ENCODE data around the gene MXD4. TPM values are rescaled to one million over a fixed set of nuclear protein-coding genes. Genes with fewer than 3 reads are reported as not detected.
A peak's percentile ranks its signal among the peaks of the same experiment; 100 is the strongest.

Gene MXD4
- total RNA-seq, 1 experiment from 2014 or later: 20.4 TPM

DNA sequence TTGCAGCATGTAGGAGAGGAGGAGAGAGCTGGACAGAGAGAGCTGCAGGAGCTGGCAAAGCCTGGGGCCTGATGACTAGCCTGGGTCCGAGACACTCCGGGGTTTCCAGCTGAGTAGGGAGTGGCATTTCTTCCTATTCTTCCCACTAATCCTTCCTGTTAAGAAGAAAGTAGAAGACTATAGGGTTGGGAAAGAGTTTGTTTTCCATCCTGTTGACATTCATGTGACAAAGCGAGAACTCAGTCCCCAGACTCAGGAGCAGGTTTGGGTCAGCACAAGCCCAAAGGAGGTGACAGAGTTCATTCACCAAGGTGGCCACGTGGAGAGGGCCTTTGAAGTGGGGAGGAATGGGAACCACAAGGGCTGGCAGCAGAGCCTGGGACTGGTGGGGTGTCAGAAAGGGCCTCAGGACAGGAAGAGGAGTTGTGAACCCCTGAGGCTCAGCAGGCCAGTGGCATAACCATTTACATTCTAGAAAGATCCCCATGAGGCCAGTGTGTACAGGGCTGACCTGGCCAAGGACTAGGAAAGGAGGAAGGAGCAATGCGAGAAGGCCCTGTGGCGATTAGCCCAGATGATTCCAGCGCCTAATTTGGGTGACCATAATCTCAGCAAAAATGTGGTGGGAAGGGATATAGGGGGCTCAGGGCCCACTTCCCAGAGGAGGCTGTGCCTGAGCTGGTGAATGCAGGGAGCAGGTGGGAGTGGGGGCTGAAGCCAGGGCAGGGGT is 16.7 kb downstream of the MXD4 start:
- H3K9me3 Mint-ChIP-seq: peaks cover 23% of the 10 kb centered on the region
- H3K27me3 Mint-ChIP-seq (ENCODE audit: low read depth): peaks cover 13% of the 10 kb centered on the region
- H3K36me3 Mint-ChIP-seq: peaks cover 13% of the 10 kb centered on the region
- TF ChIP-seq FOXJ3 (CRISPR knock-in tag; IDR thresholded peaks at IDR 0.05; ENCODE audit: borderline replicate concordance) (no peak), SMAD3 (CRISPR knock-in tag; IDR thresholded peaks at IDR 0.05; ENCODE audit: borderline replicate concordance) (no peak), CREB1 (CRISPR knock-in tag; IDR thresholded peaks at IDR 0.05) (no peak), MYBL2 (CRISPR knock-in tag; IDR thresholded peaks at IDR 0.05) (no peak)
- TF ChIP-seq, protein P1, sequence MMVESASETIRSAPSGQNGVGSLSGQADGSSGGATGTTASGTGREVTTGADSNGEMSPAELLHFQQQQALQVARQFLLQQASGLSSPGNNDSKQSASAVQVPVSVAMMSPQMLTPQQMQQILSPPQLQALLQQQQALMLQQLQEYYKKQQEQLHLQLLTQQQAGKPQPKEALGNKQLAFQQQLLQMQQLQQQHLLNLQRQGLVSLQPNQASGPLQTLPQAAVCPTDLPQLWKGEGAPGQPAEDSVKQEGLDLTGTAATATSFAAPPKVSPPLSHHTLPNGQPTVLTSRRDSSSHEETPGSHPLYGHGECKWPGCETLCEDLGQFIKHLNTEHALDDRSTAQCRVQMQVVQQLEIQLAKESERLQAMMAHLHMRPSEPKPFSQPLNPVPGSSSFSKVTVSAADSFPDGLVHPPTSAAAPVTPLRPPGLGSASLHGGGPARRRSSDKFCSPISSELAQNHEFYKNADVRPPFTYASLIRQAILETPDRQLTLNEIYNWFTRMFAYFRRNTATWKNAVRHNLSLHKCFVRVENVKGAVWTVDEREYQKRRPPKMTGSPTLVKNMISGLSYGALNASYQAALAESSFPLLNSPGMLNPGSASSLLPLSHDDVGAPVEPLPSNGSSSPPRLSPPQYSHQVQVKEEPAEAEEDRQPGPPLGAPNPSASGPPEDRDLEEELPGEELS (CRISPR knock-in tag; IDR thresholded peaks at IDR 0.05): no peak
- TF ChIP-seq, protein P2, sequence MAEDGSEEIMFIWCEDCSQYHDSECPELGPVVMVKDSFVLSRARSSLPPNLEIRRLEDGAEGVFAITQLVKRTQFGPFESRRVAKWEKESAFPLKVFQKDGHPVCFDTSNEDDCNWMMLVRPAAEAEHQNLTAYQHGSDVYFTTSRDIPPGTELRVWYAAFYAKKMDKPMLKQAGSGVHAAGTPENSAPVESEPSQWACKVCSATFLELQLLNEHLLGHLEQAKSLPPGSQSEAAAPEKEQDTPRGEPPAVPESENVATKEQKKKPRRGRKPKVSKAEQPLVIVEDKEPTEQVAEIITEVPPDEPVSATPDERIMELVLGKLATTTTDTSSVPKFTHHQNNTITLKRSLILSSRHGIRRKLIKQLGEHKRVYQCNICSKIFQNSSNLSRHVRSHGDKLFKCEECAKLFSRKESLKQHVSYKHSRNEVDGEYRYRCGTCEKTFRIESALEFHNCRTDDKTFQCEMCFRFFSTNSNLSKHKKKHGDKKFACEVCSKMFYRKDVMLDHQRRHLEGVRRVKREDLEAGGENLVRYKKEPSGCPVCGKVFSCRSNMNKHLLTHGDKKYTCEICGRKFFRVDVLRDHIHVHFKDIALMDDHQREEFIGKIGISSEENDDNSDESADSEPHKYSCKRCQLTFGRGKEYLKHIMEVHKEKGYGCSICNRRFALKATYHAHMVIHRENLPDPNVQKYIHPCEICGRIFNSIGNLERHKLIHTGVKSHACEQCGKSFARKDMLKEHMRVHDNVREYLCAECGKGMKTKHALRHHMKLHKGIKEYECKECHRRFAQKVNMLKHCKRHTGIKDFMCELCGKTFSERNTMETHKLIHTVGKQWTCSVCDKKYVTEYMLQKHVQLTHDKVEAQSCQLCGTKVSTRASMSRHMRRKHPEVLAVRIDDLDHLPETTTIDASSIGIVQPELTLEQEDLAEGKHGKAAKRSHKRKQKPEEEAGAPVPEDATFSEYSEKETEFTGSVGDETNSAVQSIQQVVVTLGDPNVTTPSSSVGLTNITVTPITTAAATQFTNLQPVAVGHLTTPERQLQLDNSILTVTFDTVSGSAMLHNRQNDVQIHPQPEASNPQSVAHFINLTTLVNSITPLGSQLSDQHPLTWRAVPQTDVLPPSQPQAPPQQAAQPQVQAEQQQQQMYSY (CRISPR knock-in tag; IDR thresholded peaks at IDR 0.05): no peak
- ChIA-PET POLR2A (no interaction called here), CTCF (no interaction called here)
- no peak overlapping the region for H3K4me3 Mint-ChIP-seq
- peaks cover 15% of the 10 kb centered on the region for H3K4me1 Mint-ChIP-seq
- no peak overlapping the region for H3K27ac Mint-ChIP-seq
- ATAC-seq (no peak), DNase-seq (ENCODE audit: low spot score) (peak; percentile 11)

DNA sequence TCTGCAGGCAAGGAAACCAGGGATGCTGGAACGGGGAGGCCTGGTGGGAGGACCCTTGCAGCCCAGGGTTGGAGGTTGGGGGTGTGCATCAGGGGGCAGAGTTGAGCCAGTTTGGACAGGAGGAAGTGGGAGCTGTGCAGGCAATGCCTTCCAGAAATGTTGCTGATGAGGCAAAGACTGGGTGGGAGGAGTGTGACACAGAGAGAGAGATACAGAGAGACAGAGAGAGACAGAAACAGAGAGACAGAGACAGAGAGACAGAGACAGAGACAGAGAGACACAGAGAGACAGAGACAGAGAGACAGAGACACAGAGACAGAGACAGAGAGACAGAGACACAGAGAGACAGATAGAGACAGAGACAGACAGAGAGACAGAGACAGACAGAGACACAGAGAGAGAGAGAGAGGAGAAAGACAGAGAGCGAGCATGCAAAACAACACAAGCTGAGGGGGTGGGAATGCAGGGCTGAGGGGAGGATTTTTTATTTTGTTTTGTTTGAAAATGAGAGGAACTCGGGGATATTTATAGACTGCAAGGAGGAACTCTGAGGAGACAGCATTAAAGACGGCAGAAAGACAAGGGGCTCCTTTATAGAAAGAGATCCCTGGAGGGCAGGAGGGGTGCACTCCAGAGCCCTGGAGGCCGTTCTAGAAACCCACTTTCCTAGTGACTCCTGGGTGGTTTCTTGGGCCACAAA is 18.1 kb downstream of the MXD4 start:
- POLR2A ChIA-PET: no interaction called here
- TF ChIP-seq FOXJ3 (CRISPR knock-in tag; IDR thresholded peaks at IDR 0.05; ENCODE audit: borderline replicate concordance) (no peak), JUN (CRISPR knock-in tag; IDR thresholded peaks at IDR 0.05) (no peak), GTF2I (CRISPR knock-in tag; conservative IDR thresholded peaks at IDR 0.05) (no peak), SMAD4 (CRISPR knock-in tag; IDR thresholded peaks at IDR 0.05) (no peak), PRRX2 (CRISPR knock-in tag; IDR thresholded peaks at IDR 0.05) (no peak), EMX1 (CRISPR knock-in tag; IDR thresholded peaks at IDR 0.05) (no peak), NFATC4 (CRISPR knock-in tag; IDR thresholded peaks at IDR 0.05) (no peak), ZNF416 (CRISPR knock-in tag; IDR thresholded peaks at IDR 0.05) (no peak), CREB1 (CRISPR knock-in tag; IDR thresholded peaks at IDR 0.05) (no peak), ZNF219 (CRISPR knock-in tag; IDR thresholded peaks at IDR 0.05; ENCODE audit: borderline replicate concordance) (no peak), SMAD3 (CRISPR knock-in tag; IDR thresholded peaks at IDR 0.05; ENCODE audit: borderline replicate concordance) (no peak)
- TF ChIP-seq, protein P3, sequence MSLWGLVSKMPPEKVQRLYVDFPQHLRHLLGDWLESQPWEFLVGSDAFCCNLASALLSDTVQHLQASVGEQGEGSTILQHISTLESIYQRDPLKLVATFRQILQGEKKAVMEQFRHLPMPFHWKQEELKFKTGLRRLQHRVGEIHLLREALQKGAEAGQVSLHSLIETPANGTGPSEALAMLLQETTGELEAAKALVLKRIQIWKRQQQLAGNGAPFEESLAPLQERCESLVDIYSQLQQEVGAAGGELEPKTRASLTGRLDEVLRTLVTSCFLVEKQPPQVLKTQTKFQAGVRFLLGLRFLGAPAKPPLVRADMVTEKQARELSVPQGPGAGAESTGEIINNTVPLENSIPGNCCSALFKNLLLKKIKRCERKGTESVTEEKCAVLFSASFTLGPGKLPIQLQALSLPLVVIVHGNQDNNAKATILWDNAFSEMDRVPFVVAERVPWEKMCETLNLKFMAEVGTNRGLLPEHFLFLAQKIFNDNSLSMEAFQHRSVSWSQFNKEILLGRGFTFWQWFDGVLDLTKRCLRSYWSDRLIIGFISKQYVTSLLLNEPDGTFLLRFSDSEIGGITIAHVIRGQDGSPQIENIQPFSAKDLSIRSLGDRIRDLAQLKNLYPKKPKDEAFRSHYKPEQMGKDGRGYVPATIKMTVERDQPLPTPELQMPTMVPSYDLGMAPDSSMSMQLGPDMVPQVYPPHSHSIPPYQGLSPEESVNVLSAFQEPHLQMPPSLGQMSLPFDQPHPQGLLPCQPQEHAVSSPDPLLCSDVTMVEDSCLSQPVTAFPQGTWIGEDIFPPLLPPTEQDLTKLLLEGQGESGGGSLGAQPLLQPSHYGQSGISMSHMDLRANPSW (CRISPR knock-in tag; conservative IDR thresholded peaks at IDR 0.05; ENCODE audit: low read depth): no peak
- TF ChIP-seq, protein P4, sequence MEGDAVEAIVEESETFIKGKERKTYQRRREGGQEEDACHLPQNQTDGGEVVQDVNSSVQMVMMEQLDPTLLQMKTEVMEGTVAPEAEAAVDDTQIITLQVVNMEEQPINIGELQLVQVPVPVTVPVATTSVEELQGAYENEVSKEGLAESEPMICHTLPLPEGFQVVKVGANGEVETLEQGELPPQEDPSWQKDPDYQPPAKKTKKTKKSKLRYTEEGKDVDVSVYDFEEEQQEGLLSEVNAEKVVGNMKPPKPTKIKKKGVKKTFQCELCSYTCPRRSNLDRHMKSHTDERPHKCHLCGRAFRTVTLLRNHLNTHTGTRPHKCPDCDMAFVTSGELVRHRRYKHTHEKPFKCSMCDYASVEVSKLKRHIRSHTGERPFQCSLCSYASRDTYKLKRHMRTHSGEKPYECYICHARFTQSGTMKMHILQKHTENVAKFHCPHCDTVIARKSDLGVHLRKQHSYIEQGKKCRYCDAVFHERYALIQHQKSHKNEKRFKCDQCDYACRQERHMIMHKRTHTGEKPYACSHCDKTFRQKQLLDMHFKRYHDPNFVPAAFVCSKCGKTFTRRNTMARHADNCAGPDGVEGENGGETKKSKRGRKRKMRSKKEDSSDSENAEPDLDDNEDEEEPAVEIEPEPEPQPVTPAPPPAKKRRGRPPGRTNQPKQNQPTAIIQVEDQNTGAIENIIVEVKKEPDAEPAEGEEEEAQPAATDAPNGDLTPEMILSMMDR (IDR thresholded peaks at IDR 0.05): no peak
- TF ChIP-seq, protein P5, sequence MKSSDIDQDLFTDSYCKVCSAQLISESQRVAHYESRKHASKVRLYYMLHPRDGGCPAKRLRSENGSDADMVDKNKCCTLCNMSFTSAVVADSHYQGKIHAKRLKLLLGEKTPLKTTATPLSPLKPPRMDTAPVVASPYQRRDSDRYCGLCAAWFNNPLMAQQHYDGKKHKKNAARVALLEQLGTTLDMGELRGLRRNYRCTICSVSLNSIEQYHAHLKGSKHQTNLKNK (CRISPR knock-in tag; IDR thresholded peaks at IDR 0.05): no peak
- TF ChIP-seq, protein P6, sequence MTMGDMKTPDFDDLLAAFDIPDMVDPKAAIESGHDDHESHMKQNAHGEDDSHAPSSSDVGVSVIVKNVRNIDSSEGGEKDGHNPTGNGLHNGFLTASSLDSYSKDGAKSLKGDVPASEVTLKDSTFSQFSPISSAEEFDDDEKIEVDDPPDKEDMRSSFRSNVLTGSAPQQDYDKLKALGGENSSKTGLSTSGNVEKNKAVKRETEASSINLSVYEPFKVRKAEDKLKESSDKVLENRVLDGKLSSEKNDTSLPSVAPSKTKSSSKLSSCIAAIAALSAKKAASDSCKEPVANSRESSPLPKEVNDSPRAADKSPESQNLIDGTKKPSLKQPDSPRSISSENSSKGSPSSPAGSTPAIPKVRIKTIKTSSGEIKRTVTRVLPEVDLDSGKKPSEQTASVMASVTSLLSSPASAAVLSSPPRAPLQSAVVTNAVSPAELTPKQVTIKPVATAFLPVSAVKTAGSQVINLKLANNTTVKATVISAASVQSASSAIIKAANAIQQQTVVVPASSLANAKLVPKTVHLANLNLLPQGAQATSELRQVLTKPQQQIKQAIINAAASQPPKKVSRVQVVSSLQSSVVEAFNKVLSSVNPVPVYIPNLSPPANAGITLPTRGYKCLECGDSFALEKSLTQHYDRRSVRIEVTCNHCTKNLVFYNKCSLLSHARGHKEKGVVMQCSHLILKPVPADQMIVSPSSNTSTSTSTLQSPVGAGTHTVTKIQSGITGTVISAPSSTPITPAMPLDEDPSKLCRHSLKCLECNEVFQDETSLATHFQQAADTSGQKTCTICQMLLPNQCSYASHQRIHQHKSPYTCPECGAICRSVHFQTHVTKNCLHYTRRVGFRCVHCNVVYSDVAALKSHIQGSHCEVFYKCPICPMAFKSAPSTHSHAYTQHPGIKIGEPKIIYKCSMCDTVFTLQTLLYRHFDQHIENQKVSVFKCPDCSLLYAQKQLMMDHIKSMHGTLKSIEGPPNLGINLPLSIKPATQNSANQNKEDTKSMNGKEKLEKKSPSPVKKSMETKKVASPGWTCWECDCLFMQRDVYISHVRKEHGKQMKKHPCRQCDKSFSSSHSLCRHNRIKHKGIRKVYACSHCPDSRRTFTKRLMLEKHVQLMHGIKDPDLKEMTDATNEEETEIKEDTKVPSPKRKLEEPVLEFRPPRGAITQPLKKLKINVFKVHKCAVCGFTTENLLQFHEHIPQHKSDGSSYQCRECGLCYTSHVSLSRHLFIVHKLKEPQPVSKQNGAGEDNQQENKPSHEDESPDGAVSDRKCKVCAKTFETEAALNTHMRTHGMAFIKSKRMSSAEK (CRISPR knock-in tag; IDR thresholded peaks at IDR 0.05; ENCODE audit: borderline replicate concordance): no peak

More for the DNA sequence above, 18.1 kb downstream of the MXD4 start:
- no peak for ATAC-seq
- H3K9me3 Mint-ChIP-seq: peaks cover 23% of the 10 kb centered on the region
- no peak overlapping the region; the same call in 1 of the 2 replicates for H3K27ac Mint-ChIP-seq
- peaks cover 16% of the 10 kb centered on the region for H3K36me3 Mint-ChIP-seq
- CTCF ChIA-PET: interaction anchor here (0.6 to 1.0 kb wide), 3 partner anchors 23 to 198 kb away, joined by 3 to 4 read pairs (median 3); no protein-coding TSS in a partner anchor
- no peak overlapping the region for H3K4me3 Mint-ChIP-seq
- peak; percentile 29 for DNase-seq (ENCODE audit: low spot score)
- H3K27me3 Mint-ChIP-seq (ENCODE audit: low read depth): peaks cover 13% of the 10 kb centered on the region
- H3K4me1 Mint-ChIP-seq: peaks cover 25% of the 10 kb centered on the region

Data from WTC11 (cell line).